GM19463 (cell line): ENCODE measurements around the gene PIR.

ENCODE experiments used
- ATAC-seq: cut with Tn5 transposase; IDR thresholded peaks from one replicate; pipeline ENCODE4 v1.9.1; 2021; ENCODE audit warnings: mild to moderate bottlenecking, moderate library complexity; ENCODE audit not compliant: unreplicated experiment

The PIR gene

GRCh38 chrX:15492469-15492868 lies 664 bp downstream of the PIR start:
- ATAC-seq: no peak

- no peak for ATAC-seq
These were observed 9.2 kb downstream of the PIR start for GRCh38 chrX:15483891-15484290.

- ATAC-seq: no peak
These were observed 17.6 kb downstream of the PIR start for GRCh38 chrX:15475486-15475885.

GRCh38 chrX:15475021-15475420 lies 18.1 kb downstream of the PIR start:
- no peak for ATAC-seq

- no peak for ATAC-seq
These were observed 19.1 kb downstream of the PIR start for GRCh38 chrX:15474028-15474427.

- ATAC-seq: no peak
These were observed 20.6 kb downstream of the PIR start for GRCh38 chrX:15472531-15472930.

- peak; percentile 75 for ATAC-seq
These were observed 22.1 kb downstream of the PIR start for GRCh38 chrX:15471028-15471427.

- ATAC-seq: no peak
These were observed 23.5 kb downstream of the PIR start for GRCh38 chrX:15469613-15470012.

GRCh38 chrX:15468036-15468435 lies 25.1 kb downstream of the PIR start:
- ATAC-seq: no peak

- ATAC-seq: peak; percentile 37
These were observed 27.1 kb downstream of the PIR start for GRCh38 chrX:15465896-15466651.

GRCh38 chrX:15465347-15465746 lies 27.8 kb downstream of the PIR start:
- ATAC-seq: peak; percentile 60

- ATAC-seq: no peak
These were observed 28.4 kb downstream of the PIR start for GRCh38 chrX:15464704-15465103.

GRCh38 chrX:15451913-15452312 lies 41.2 kb downstream of the PIR start:
- ATAC-seq: no peak

GRCh38 chrX:15448010-15448639 lies 45.0 kb downstream of the PIR start:
- no peak for ATAC-seq

GRCh38 chrX:15441464-15441863 lies 51.7 kb downstream of the PIR start:
- no peak for ATAC-seq

- peak; percentile 87 for ATAC-seq
These were observed 54.8 kb downstream of the PIR start for GRCh38 chrX:15438332-15438731.

- no peak for ATAC-seq
These were observed 55.4 kb downstream of the PIR start for GRCh38 chrX:15437724-15438123.

GRCh38 chrX:15435836-15436619 lies 57.1 kb downstream of the PIR start:
- ATAC-seq: no peak

- no peak for ATAC-seq
These were observed 58.9 kb downstream of the PIR start for GRCh38 chrX:15434205-15434604.

GRCh38 chrX:15430584-15430983 lies 62.5 kb downstream of the PIR start:
- no peak for ATAC-seq

GRCh38 chrX:15430076-15430475 lies 63.1 kb downstream of the PIR start:
- no peak for ATAC-seq

GRCh38 chrX:15425024-15425423 lies 68.1 kb downstream of the PIR start:
- no peak for ATAC-seq
